Peyer's patch (tissue), 4 donors: Measurements from ENCODE around the gene SLC8A2.

Source experiments
- CTCF ChIP-seq, 6 experiments: fragments of 450-650 bp in 4 of 6; fragments of 200-600 bp in 2 of 6; sonication (generic) in 1 of 6; IDR thresholded peaks; one replicate each; pipeline ENCODE4 v1.5.1; 2017 to 2019; ENCODE audit warnings: antibody characterized with exemption in 6 of 6, mild to moderate bottlenecking in 3 of 6, moderate library complexity in 1 of 6
- POLR2A ChIP-seq, 2 donors: fragments of 450-650 bp; IDR thresholded peaks; one replicate each; pipeline ENCODE4 v1.5.1; 2017; ENCODE audit warnings: antibody characterized with exemption in 2 of 2, mild to moderate bottlenecking in 2 of 2, moderate library complexity in 2 of 2

- peak in 1 of 6 experiments; percentile 13 for TF ChIP-seq CTCF (IDR thresholded peaks at IDR 0.05)
- no peak for TF ChIP-seq POLR2A (IDR thresholded peaks at IDR 0.05)
Measured at GRCh38 chr19:47414469-47414868, 57.2 kb downstream of the SLC8A2 start.
